HEK293 (cell line): Measurements from ENCODE around the gene CXXC1.

Experiments
- CTCF ChIA-PET: fragments of 350-600 bp; formaldehyde crosslinking; extraction: SDS; loops from one replicate; lab custom pipeline; 2021; ENCODE audit warnings: antibody characterized with exemption; lab: Yijun Ruan, JAX
- POLR2A ChIA-PET: fragments of 300-600 bp; formaldehyde crosslinking; extraction: SDS; loops from one replicate; lab custom pipeline; 2020; ENCODE audit warnings: antibody characterized with exemption, inconsistent platforms; lab: Yijun Ruan, JAX
- H3K27ac ChIP-seq: fragments of 200-500 bp; sonication (Bioruptor generic); 2 replicates; pipeline ENCODE4 v1.5.1; 2014; ENCODE audit warnings: low read depth, low read length, control low read depth, inconsistent platforms; ENCODE audit errors: extremely low read depth
- H3K36me3 ChIP-seq, 2 experiments: fragments of 200-500 bp in 1 of 2; sonication (Bioruptor generic) in 1 of 2; 1 replicate in 1 of 2; 2 replicates in 1 of 2; pipeline ENCODE4 v1.5.1; 2014 to 2017; ENCODE audit warnings: inconsistent platforms in 2 of 2, low read length in 2 of 2; ENCODE audit not compliant: control insufficient read depth in 2 of 2, insufficient read depth in 1 of 2
- H3K4me1 ChIP-seq: fragments of 200-500 bp; sonication (Bioruptor generic); 2 replicates; pipeline ENCODE4 v1.5.1; 2014; ENCODE audit warnings: mild to moderate bottlenecking, low read length, inconsistent platforms; ENCODE audit not compliant: control insufficient read depth, insufficient read depth
- H3K4me3 ChIP-seq: 2 replicates; pipeline ENCODE4 v1.5.1; 2011; ENCODE audit warnings: low read depth, mild to moderate bottlenecking, control low read depth, low read length, moderate library complexity
- H3K9me3 ChIP-seq: fragments of 200-500 bp; sonication (Bioruptor generic); 2 replicates; pipeline ENCODE4 v1.5.1; 2014; ENCODE audit warnings: low read depth, low read length, inconsistent platforms; ENCODE audit not compliant: control insufficient read depth, insufficient read depth
- GFI1B ChIP-seq: fragments of 450-650 bp; formaldehyde crosslinking; IDR thresholded peaks from 2 replicates; pipeline ENCODE4 v1.5.1; 2016; ENCODE audit warnings: missing biosample characterization, missing genetic modification characterization
- GLI2 ChIP-seq: fragments of 450-650 bp; formaldehyde crosslinking; IDR thresholded peaks from 2 replicates; pipeline ENCODE4; 2017; ENCODE audit warnings: missing biosample characterization, missing genetic modification characterization, low read depth, borderline replicate concordance
- HOXC10 ChIP-seq: sonication (generic); formaldehyde crosslinking; IDR thresholded peaks from 2 replicates; pipeline ENCODE4 v1.8.1; 2023; ENCODE audit warnings: mild to moderate bottlenecking, missing genetic modification reagents
- HOXD13 ChIP-seq: sonication (generic); formaldehyde crosslinking; IDR thresholded peaks from 2 replicates; pipeline ENCODE4 v1.8.0; 2022; ENCODE audit warnings: missing genetic modification reagents, borderline replicate concordance
- IKZF3 ChIP-seq: fragments of 450-650 bp; IDR thresholded peaks from 2 replicates; pipeline ENCODE4 v1.5.0; 2018; ENCODE audit warnings: missing biosample characterization, mild to moderate bottlenecking, missing genetic modification characterization, moderate library complexity
- KLF7 ChIP-seq: fragments of 450-650 bp; formaldehyde crosslinking; IDR thresholded peaks from 2 replicates; pipeline ENCODE4 v1.5.1; 2016; ENCODE audit warnings: missing biosample characterization, missing genetic modification characterization, borderline replicate concordance
- SP7 ChIP-seq: fragments of 450-650 bp; formaldehyde crosslinking; IDR thresholded peaks from 2 replicates; pipeline ENCODE4 v1.5.1; 2016; ENCODE audit warnings: missing biosample characterization, missing genetic modification characterization
- ZBTB48 ChIP-seq: fragments of 450-650 bp; formaldehyde crosslinking; IDR thresholded peaks from 2 replicates; pipeline ENCODE4 v1.5.1; 2016; ENCODE audit warnings: missing biosample characterization, missing genetic modification characterization
- ZFHX2 ChIP-seq: fragments of 450-650 bp; formaldehyde crosslinking; conservative IDR thresholded peaks from 2 replicates; pipeline ENCODE4 v1.5.1; 2016; ENCODE audit warnings: missing biosample characterization, missing genetic modification characterization
- ZFP41 ChIP-seq: fragments of 450-650 bp; formaldehyde crosslinking; IDR thresholded peaks from 2 replicates; pipeline ENCODE4 v1.5.1; 2016; ENCODE audit warnings: missing biosample characterization, missing genetic modification characterization, borderline replicate concordance
- ZNF133 ChIP-seq: fragments of 450-650 bp; formaldehyde crosslinking; IDR thresholded peaks from 2 replicates; pipeline ENCODE4 v1.5.1; 2016; ENCODE audit warnings: missing biosample characterization, missing genetic modification characterization
- ZNF221 ChIP-seq: fragments of 450-650 bp; formaldehyde crosslinking; IDR thresholded peaks from 2 replicates; pipeline ENCODE4 v1.5.1; 2017; ENCODE audit warnings: missing biosample characterization, missing genetic modification characterization, borderline replicate concordance
- ZNF239 ChIP-seq: fragments of 450-650 bp; formaldehyde crosslinking; IDR thresholded peaks from 2 replicates; pipeline ENCODE4 v1.5.1; 2016; ENCODE audit warnings: missing biosample characterization, missing genetic modification characterization
- ZNF274 ChIP-seq, 2 experiments: fragments of 200-500 bp in 1 of 2; fragments of 450-650 bp in 1 of 2; sonication (Bioruptor generic) in 1 of 2; formaldehyde crosslinking in 1 of 2; IDR thresholded peaks; 2 replicates each; pipeline versions ENCODE4 v1.5.1 to v1.6.1; 2014 to 2016; ENCODE audit warnings: borderline replicate concordance in 1 of 2, inconsistent platforms in 1 of 2, low read length in 1 of 2, missing biosample characterization in 1 of 2, missing genetic modification characterization in 1 of 2
- ZNF341 ChIP-seq: fragments of 450-650 bp; formaldehyde crosslinking; IDR thresholded peaks from 2 replicates; pipeline ENCODE4; 2016; ENCODE audit warnings: low read depth, missing biosample characterization, missing genetic modification characterization
- ZNF404 ChIP-seq: fragments of 450-650 bp; formaldehyde crosslinking; IDR thresholded peaks from 2 replicates; pipeline ENCODE4 v1.5.1; 2017; ENCODE audit warnings: missing biosample characterization, missing genetic modification characterization
- ZNF433 ChIP-seq: fragments of 450-650 bp; formaldehyde crosslinking; IDR thresholded peaks from 2 replicates; pipeline ENCODE4 v1.5.1; 2016; ENCODE audit warnings: missing biosample characterization, missing genetic modification characterization, low read depth
- ZNF501 ChIP-seq: fragments of 450-650 bp; formaldehyde crosslinking; IDR thresholded peaks from 2 replicates; pipeline ENCODE4 v1.5.1; 2016; ENCODE audit warnings: missing biosample characterization, missing genetic modification characterization
- ZNF549 ChIP-seq: fragments of 450-650 bp; IDR thresholded peaks from 2 replicates; pipeline ENCODE4 v1.5.1; 2018; ENCODE audit warnings: missing biosample characterization, missing genetic modification characterization, mild to moderate bottlenecking, inconsistent platforms, moderate library complexity
- ZNF561 ChIP-seq: fragments of 450-650 bp; IDR thresholded peaks from 2 replicates; pipeline ENCODE4 v1.5.1; 2018; ENCODE audit warnings: missing biosample characterization, missing genetic modification characterization, borderline replicate concordance
- ZNF623 ChIP-seq: fragments of 450-650 bp; formaldehyde crosslinking; IDR thresholded peaks from 2 replicates; pipeline ENCODE4 v1.5.1; 2016; ENCODE audit warnings: missing biosample characterization, missing genetic modification characterization
- ZNF670 ChIP-seq: fragments of 450-650 bp; formaldehyde crosslinking; IDR thresholded peaks from 2 replicates; pipeline ENCODE4 v1.5.1; 2016; ENCODE audit warnings: missing biosample characterization, missing genetic modification characterization, low read depth
- ZNF837 ChIP-seq: fragments of 450-650 bp; formaldehyde crosslinking; IDR thresholded peaks from 2 replicates; pipeline ENCODE4 v1.5.1; 2016; ENCODE audit warnings: missing biosample characterization, missing genetic modification characterization
- ZSCAN16 ChIP-seq: fragments of 450-650 bp; formaldehyde crosslinking; IDR thresholded peaks from 2 replicates; pipeline ENCODE4 v1.5.1; 2016; ENCODE audit warnings: missing biosample characterization, missing genetic modification characterization
- TF ChIP-seq, protein P1 (sequence below): fragments of 450-650 bp; formaldehyde crosslinking; optimal IDR thresholded peaks from 2 replicates; pipeline ENCODE3; 2016; ENCODE audit warnings: missing biosample characterization, mild to moderate bottlenecking, missing genetic modification characterization
- TF ChIP-seq, protein P2 (sequence below): fragments of 450-650 bp; formaldehyde crosslinking; IDR thresholded peaks from 2 replicates; pipeline ENCODE4 v1.5.1; 2016; ENCODE audit warnings: missing biosample characterization, missing genetic modification characterization
- TF ChIP-seq, protein P3 (sequence below): fragments of 450-650 bp; formaldehyde crosslinking; IDR thresholded peaks from 2 replicates; pipeline ENCODE4 v1.5.1; 2016; ENCODE audit warnings: missing biosample characterization, missing genetic modification characterization

Gene CXXC1

DNA sequence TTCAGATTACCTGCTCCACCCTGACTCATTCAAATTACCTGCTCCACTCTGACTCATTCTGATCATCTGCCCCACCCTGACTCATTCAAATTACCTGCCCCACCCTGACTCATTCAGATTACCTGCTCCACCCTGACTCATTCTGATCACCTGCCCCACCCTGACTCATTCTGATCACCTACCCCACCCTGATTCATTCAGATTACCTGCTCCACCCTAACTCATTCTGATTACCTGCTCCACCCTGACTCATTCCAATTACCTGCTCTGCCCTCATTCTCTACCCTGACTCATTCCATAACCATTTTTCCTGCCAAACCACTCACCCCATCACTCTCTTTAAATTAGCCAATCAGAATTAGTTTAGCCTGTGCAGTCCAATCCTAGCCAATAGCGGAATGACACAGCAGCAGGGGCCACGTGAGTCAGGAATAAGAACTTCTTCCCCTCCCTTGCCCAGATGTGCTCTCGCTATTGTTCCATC, 47.4 kb downstream of the CXXC1 start (continued):
- TF ChIP-seq, protein P1, sequence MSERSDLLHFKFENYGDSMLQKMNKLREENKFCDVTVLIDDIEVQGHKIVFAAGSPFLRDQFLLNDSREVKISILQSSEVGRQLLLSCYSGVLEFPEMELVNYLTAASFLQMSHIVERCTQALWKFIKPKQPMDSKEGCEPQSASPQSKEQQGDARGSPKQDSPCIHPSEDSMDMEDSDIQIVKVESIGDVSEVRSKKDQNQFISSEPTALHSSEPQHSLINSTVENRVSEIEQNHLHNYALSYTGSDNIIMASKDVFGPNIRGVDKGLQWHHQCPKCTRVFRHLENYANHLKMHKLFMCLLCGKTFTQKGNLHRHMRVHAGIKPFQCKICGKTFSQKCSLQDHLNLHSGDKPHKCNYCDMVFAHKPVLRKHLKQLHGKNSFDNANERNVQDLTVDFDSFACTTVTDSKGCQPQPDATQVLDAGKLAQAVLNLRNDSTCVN (tag by site-specific recombination), result no peak
- TF ChIP-seq ZSCAN16 (tag by site-specific recombination) (no peak), ZNF221 (tag by site-specific recombination) (no peak), ZNF404 (tag by site-specific recombination) (no peak), IKZF3 (tag by site-specific recombination) (no peak), ZNF133 (no peak), ZNF837 (tag by site-specific recombination) (no peak), ZFP41 (tag by site-specific recombination) (no peak), HOXC10 (CRISPR knock-in tag) (no peak), ZNF501 (tag by site-specific recombination) (no peak), GFI1B (no peak), HOXD13 (no peak), ZNF670 (tag by site-specific recombination) (no peak), SP7 (tag by site-specific recombination) (0 out of 2 replicates have a peak, but pooled peaks have one; percentile 17), ZNF341 (tag by site-specific recombination) (no peak), ZBTB48 (no peak), GLI2 (tag by site-specific recombination) (no peak), ZNF433 (no peak), ZNF239 (tag by site-specific recombination) (no peak), ZNF623 (tag by site-specific recombination) (no peak), ZFHX2 (tag by site-specific recombination) (no peak)
- TF ChIP-seq, protein P2, sequence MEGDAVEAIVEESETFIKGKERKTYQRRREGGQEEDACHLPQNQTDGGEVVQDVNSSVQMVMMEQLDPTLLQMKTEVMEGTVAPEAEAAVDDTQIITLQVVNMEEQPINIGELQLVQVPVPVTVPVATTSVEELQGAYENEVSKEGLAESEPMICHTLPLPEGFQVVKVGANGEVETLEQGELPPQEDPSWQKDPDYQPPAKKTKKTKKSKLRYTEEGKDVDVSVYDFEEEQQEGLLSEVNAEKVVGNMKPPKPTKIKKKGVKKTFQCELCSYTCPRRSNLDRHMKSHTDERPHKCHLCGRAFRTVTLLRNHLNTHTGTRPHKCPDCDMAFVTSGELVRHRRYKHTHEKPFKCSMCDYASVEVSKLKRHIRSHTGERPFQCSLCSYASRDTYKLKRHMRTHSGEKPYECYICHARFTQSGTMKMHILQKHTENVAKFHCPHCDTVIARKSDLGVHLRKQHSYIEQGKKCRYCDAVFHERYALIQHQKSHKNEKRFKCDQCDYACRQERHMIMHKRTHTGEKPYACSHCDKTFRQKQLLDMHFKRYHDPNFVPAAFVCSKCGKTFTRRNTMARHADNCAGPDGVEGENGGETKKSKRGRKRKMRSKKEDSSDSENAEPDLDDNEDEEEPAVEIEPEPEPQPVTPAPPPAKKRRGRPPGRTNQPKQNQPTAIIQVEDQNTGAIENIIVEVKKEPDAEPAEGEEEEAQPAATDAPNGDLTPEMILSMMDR, result no peak
- TF ChIP-seq, protein P3, sequence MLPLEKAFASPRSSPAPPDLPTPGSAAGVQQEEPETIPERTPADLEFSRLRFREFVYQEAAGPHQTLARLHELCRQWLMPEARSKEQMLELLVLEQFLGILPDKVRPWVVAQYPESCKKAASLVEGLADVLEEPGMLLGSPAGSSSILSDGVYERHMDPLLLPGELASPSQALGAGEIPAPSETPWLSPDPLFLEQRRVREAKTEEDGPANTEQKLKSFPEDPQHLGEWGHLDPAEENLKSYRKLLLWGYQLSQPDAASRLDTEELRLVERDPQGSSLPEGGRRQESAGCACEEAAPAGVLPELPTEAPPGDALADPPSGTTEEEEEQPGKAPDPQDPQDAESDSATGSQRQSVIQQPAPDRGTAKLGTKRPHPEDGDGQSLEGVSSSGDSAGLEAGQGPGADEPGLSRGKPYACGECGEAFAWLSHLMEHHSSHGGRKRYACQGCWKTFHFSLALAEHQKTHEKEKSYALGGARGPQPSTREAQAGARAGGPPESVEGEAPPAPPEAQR (tag by site-specific recombination), result no peak

DNA sequence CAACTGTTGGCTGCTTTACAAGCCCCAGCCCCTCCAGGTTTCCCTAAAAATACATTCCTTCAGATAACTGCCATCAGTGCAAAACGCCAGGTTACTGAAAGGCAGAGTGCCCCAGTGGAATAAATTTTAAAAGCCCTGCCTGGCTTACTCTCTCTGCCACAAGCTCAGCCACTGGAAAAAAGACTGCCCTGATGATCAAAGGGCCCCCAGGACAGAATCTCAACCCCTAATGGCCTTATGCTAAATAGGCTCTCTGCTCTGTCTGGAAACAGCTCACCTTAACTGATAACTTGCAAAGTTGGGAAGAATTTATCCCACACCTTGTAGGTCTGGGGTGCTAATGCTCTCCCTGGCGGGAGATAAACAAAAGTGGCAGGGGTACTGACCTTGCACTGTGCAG, 55.1 kb downstream of the CXXC1 start:
- Histone ChIP-seq H3K4me1 (no peaks in the 10 kb centered on the region), H3K36me3 (no peaks in the 10 kb centered on the region), H3K27ac (no peak overlapping the region), H3K9me3 (no peaks in the 10 kb centered on the region), H3K4me3 (no peak overlapping the region)
- CTCF ChIA-PET, result interaction anchor here (0.6 kb wide), 1 partner anchor 704 kb away, joined by 3 read pairs; no protein-coding TSS in a partner anchor
- TF ChIP-seq ZNF274 (IDR thresholded peaks at IDR 0.05; ENCODE audit: low read length) (no peak), ZNF274 (tag by site-specific recombination; IDR thresholded peaks at IDR 0.05; ENCODE audit: borderline replicate concordance) (no peak), ZNF561 (tag by site-specific recombination) (no peak), KLF7 (no peak), ZNF549 (no peak)
- POLR2A ChIA-PET, result no interaction called here
